ENCODE measurements around the gene IGSF21.

- no peak for TF ChIP-seq CTCF (IDR thresholded peaks at IDR 0.05; ENCODE audit: insufficient read depth, low read length)
- TF ChIP-seq POLR2AphosphoS5 (IDR thresholded peaks at IDR 0.05; ENCODE audit: low read depth), result no peak
Measured at GRCh38 chr1:18170444-18170843, 62.8 kb downstream of the IGSF21 start.
